Measurements from ENCODE around the gene RAB11FIP4.
"Not testable (repeated sequence)": the region's sequence is repeated elsewhere in the genome, so short reads cannot be mapped to it uniquely, and the experiment has no call there.

RAB11FIP4 gene

DNA sequence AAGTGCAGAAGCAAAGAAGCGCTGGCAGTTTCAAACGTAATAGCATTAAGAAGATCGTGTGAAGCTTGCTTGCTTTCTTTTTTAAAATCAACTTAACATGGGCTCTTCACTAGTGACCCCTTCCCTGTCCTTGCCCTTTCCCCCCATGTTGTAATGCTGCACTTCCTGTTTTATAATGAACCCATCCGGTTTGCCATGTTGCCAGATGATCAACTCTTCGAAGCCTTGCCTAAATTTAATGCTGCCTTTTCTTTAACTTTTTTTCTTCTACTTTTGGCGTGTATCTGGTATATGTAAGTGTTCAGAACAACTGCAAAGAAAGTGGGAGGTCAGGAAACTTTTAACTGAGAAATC lies 17.4 kb upstream of the RAB11FIP4 start:
- no peak overlapping the region for H3K4me3 ChIP-seq (ENCODE audit: low read depth, low read length)
- peak; percentile 56 for DNase-seq (ENCODE audit: low read depth)
- TF ChIP-seq, protein P1, sequence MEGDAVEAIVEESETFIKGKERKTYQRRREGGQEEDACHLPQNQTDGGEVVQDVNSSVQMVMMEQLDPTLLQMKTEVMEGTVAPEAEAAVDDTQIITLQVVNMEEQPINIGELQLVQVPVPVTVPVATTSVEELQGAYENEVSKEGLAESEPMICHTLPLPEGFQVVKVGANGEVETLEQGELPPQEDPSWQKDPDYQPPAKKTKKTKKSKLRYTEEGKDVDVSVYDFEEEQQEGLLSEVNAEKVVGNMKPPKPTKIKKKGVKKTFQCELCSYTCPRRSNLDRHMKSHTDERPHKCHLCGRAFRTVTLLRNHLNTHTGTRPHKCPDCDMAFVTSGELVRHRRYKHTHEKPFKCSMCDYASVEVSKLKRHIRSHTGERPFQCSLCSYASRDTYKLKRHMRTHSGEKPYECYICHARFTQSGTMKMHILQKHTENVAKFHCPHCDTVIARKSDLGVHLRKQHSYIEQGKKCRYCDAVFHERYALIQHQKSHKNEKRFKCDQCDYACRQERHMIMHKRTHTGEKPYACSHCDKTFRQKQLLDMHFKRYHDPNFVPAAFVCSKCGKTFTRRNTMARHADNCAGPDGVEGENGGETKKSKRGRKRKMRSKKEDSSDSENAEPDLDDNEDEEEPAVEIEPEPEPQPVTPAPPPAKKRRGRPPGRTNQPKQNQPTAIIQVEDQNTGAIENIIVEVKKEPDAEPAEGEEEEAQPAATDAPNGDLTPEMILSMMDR (IDR thresholded peaks at IDR 0.05; ENCODE audit: low read depth, low read length), result no peak
- TF ChIP-seq POLR2A (IDR thresholded peaks at IDR 0.05; ENCODE audit: extremely low read depth, insufficient read length) (no peak), MYC (IDR thresholded peaks at IDR 0.05; ENCODE audit: low read depth, low read length) (no peak)
- TF ChIP-seq, protein P2, sequence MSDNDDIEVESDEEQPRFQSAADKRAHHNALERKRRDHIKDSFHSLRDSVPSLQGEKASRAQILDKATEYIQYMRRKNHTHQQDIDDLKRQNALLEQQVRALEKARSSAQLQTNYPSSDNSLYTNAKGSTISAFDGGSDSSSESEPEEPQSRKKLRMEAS (IDR thresholded peaks at IDR 0.05; ENCODE audit: low read depth, low read length), result no peak

DNA sequence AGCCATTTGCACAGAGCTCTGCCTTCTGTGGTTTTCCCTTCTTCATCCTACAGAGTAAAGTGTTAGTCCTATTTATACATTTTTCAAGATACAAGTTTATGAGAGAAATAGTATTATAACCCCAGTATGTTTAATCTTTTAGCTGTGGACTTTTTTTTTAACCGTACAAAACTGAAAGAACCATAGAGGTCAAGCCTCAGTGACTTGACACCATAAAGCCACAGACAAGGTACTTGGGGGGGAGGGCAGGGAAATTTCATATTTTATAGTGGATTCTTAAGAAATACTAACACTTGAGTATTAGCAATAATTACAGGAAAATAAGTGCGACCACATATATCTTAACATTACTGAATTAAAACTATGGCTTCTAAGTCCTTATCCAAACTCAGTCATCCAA lies 17.0 kb upstream of the RAB11FIP4 start:
- DNase-seq (ENCODE audit: low read depth), result no peak
- TF ChIP-seq, protein P1 (IDR thresholded peaks at IDR 0.05; ENCODE audit: low read depth, low read length), result no peak
- TF ChIP-seq POLR2A (IDR thresholded peaks at IDR 0.05; ENCODE audit: extremely low read depth, insufficient read length) (no peak), MYC (IDR thresholded peaks at IDR 0.05; ENCODE audit: low read depth, low read length) (no peak)
- TF ChIP-seq, protein P2 (IDR thresholded peaks at IDR 0.05; ENCODE audit: low read depth, low read length), result no peak
- H3K4me3 ChIP-seq (ENCODE audit: low read depth, low read length), result no peak overlapping the region

DNA sequence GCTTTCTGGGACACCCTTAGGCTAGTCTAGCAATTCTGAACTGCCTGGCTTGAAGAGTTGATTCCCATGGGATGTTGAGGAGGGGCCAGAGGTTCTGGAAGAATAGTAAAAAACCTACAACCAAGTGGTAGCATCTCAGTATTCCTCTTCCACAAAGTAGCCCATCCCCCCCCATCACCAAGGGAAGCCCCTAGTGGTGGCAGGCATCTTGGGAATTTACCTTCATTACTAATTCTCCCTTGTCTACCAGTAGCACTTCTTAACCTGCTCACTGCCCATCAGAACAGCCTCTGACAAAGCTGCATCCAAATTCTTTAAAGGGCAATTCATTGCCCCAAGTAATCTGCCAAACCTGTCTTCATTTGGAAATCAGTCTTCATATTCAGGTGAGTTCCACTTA lies 12.8 kb upstream of the RAB11FIP4 start:
- TF ChIP-seq MYC (IDR thresholded peaks at IDR 0.05; ENCODE audit: low read depth, low read length) (no peak), POLR2A (IDR thresholded peaks at IDR 0.05; ENCODE audit: extremely low read depth, insufficient read length) (no peak)
- TF ChIP-seq, protein P2 (IDR thresholded peaks at IDR 0.05; ENCODE audit: low read depth, low read length), result no peak
- TF ChIP-seq, protein P1 (IDR thresholded peaks at IDR 0.05; ENCODE audit: low read depth, low read length), result no peak
- DNase-seq (ENCODE audit: low read depth), result no peak
- H3K4me3 ChIP-seq (ENCODE audit: low read depth, low read length), result no peak overlapping the region

DNA sequence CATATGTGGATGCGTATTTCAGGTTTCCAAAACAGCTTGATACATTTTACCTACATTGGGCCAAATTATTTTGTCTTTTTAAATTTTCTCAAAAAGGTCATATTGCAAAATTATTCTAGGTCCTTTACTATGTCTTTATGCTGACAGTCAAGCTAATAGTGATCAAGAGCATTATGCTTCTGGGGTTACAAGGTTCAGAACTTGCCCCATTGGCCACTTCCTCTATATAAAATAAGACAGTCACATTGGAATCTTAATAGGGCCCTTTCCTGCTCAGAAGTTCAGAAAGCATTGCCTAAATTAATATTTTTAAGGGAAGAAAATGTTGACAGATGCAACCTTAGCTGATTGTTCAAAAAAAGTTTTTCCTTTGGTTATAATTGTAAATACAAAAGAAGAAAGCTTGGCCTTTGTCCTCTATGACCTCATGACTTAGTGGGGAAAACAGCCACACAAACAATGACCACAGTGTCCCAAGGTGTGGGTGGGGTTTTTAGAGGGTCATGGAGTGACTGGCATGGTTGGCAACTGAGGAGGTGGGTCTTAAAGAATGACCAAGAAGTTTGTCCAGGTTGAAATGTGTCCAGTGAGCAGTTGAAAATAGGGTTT lies 11.8 kb upstream of the RAB11FIP4 start:
- H3K4me3 ChIP-seq (ENCODE audit: low read depth, low read length), result no peak overlapping the region
- DNase-seq (ENCODE audit: low read depth), result no peak
- TF ChIP-seq, protein P2 (IDR thresholded peaks at IDR 0.05; ENCODE audit: low read depth, low read length), result no peak
- TF ChIP-seq POLR2A (IDR thresholded peaks at IDR 0.05; ENCODE audit: extremely low read depth, insufficient read length) (no peak), MYC (IDR thresholded peaks at IDR 0.05; ENCODE audit: low read depth, low read length) (no peak)
- TF ChIP-seq, protein P1 (IDR thresholded peaks at IDR 0.05; ENCODE audit: low read depth, low read length), result no peak

DNA sequence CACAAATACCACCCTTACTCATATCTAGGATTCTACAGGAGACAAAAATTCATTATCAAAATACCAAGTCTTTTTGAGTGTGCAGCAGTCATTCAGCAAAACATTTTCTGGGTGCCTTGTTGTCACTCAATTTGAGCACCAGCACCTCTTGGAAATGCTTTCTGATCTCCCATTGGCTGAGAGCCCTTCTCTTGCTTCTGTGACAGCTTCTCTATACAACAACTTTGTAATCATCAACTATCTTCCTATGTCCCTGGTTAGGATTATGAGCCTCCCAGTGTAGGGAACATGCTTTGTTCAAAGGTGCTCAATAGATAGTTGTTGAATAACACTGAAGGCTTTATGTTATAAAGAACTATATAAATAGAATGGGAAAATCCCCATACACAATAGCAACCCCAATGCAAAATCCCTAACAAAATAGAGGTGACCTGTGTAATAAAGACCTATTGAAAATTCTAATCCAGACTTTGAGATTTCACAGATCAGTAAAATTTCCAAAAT lies 10.3 kb upstream of the RAB11FIP4 start:
- DNase-seq (ENCODE audit: low read depth), result no peak
- TF ChIP-seq, protein P1 (IDR thresholded peaks at IDR 0.05; ENCODE audit: low read depth, low read length), result no peak
- TF ChIP-seq POLR2A (IDR thresholded peaks at IDR 0.05; ENCODE audit: extremely low read depth, insufficient read length) (no peak), MYC (IDR thresholded peaks at IDR 0.05; ENCODE audit: low read depth, low read length) (no peak)
- TF ChIP-seq, protein P2 (IDR thresholded peaks at IDR 0.05; ENCODE audit: low read depth, low read length), result no peak
- no peak overlapping the region for H3K4me3 ChIP-seq (ENCODE audit: low read depth, low read length)

DNA sequence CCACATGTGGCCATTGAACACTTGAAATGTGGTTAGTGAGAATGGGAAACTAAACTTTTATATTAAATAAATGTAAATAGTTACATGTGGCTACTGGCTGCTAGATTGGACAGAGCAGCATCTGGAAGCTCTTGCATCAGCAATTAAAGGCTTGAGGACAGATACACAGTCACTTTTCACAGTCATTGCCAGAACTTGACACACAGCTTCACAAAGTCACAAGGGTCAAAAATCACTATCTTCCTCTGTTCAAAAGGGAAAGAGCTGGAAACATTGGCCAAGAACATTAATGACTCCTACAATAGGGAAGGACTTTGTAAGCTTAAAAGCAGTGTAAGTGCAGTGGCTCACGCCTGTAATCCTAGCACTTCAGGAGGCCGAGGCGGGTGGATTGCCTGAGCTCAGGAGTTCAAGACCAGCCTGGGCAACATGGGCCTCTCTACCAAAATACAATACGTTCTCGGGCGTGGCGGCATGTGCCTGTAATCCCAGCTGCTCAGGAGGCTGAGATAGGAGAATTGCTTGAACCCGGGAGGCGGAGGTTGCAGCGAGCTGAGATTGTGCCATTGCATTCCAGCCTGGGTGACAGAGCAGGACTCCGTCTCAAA lies 8.7 kb upstream of the RAB11FIP4 start:
- H3K4me3 ChIP-seq (ENCODE audit: low read depth, low read length); DNase-seq (ENCODE audit: low read depth): not testable (repeated sequence)

DNA sequence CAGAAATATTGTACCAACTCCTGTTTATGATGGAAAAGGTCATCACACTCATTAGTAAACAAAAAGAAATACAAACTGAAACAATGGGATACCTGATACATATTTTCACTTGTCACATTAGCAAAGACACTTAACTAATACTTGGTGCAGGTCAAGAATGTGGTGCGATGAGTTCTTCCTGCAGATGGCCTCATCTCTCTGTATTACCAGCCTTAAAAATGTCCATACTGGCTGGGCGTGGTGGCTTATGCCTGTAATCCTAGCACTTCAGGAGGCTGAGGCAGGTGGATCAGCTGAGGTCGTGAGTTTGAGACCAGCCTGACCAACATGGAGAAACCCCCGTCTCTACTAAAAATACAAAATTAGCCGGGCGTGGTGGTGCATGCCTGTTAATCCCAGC lies 8.0 kb upstream of the RAB11FIP4 start:
- H3K4me3 ChIP-seq (ENCODE audit: low read depth, low read length), result not testable (repeated sequence)
- peak; percentile 32 for DNase-seq (ENCODE audit: low read depth)

Data from NB4 (cell line).